Colonic mucosa (tissue), 4 donors: ENCODE data around the gene UBASH3B. TPM values are rescaled to one million over a fixed set of nuclear protein-coding genes. Genes with fewer than 3 reads are reported as not detected.

ENCODE experiments used
- DNase-seq: peaks from one replicate; pipeline ENCODE4 v3.0.0-alpha.2; 2020
- H3K27ac ChIP-seq: fragments of 200-600 bp; one replicate; pipeline ENCODE4 v1.8.0; 2021
- H3K27me3 ChIP-seq: fragments of 200-600 bp; one replicate; pipeline ENCODE4 v1.8.0; 2021
- H3K36me3 ChIP-seq: fragments of 200-600 bp; one replicate; pipeline ENCODE4 v1.8.0; 2021
- H3K4me1 ChIP-seq: fragments of 200-600 bp; one replicate; pipeline ENCODE4 v1.8.0; 2021; ENCODE audit warnings: mild to moderate bottlenecking
- H3K4me3 ChIP-seq: fragments of 200-600 bp; one replicate; pipeline ENCODE4 v1.8.0; 2021
- H3K9ac ChIP-seq, 2 donors: one replicate each; pipeline ENCODE4 v1.7.0; 2013; ENCODE audit warnings: control low read depth in 2 of 2, low read depth in 2 of 2, low read length in 2 of 2
- H3K9me3 ChIP-seq: fragments of 200-600 bp; one replicate; pipeline ENCODE4 v1.8.0; 2021
- CTCF ChIP-seq: fragments of 200-600 bp; IDR thresholded peaks from one replicate; pipeline ENCODE4 v1.8.0; 2022; ENCODE audit warnings: antibody characterized with exemption, mild to moderate bottlenecking
- intact Hi-C: fragments of 100-400 bp; cut with DNase I; formaldehyde crosslinking; loops from one replicate; pipeline ENCODE4 v1.14.1; 2022
- total RNA-seq, 2 donors: library from RNA; stranded (reverse); fragmentation: NEBNext Ultra II Directional in 1 of 2; extraction: Animal tissue kit (Norgen Biotek cat#: 25700) in 1 of 2; gene quantifications; one replicate each; pipeline ENCODE4 v1.2.1, GENCODE V29; 2021
- donor health status: healthy.
- donor health status: DM: no; HTN: no; CAD: no.
- donor health status: DM: no; HTN: no; CAD: no.

UBASH3B gene
- total RNA-seq, 2 donors from 2014 or later = 3.7 to 5.8 TPM

- no peaks in the 10 kb centered on the region for H3K27me3 ChIP-seq
- H3K4me3 ChIP-seq = no peak overlapping the region
- no peaks in the 10 kb centered on the region for H3K36me3 ChIP-seq
- no peak overlapping the region for H3K9ac ChIP-seq
- H3K4me1 ChIP-seq = no peaks in the 10 kb centered on the region
- no peak for DNase-seq
- intact Hi-C loops = no loop called here
- H3K9me3 ChIP-seq = no peaks in the 10 kb centered on the region
- H3K27ac ChIP-seq = no peak overlapping the region
- no peak for TF ChIP-seq CTCF
These were observed 192.7 kb downstream of the UBASH3B start for GRCh38 chr11:122848186-122848585.

GRCh38 chr11:122850076-122850631 is 194.6 kb downstream of the UBASH3B start:
- no peak for DNase-seq
- H3K9ac ChIP-seq = no peak overlapping the region
- H3K4me3 ChIP-seq = no peak overlapping the region
- H3K9me3 ChIP-seq = no peaks in the 10 kb centered on the region
- H3K4me1 ChIP-seq = no peaks in the 10 kb centered on the region
- no peaks in the 10 kb centered on the region for H3K27me3 ChIP-seq
- TF ChIP-seq CTCF = no peak
- intact Hi-C loops = loop anchor here (5.0 kb wide), 3 partner anchors 53 to 268 kb away; no protein-coding TSS in a partner anchor
- H3K36me3 ChIP-seq = no peaks in the 10 kb centered on the region
- no peak overlapping the region for H3K27ac ChIP-seq

GRCh38 chr11:122851366-122851966 is 195.9 kb downstream of the UBASH3B start:
- no peak overlapping the region for H3K9ac ChIP-seq
- no peaks in the 10 kb centered on the region for H3K27me3 ChIP-seq
- TF ChIP-seq CTCF = no peak
- no peaks in the 10 kb centered on the region for H3K36me3 ChIP-seq
- no peaks in the 10 kb centered on the region for H3K4me1 ChIP-seq
- H3K9me3 ChIP-seq = no peaks in the 10 kb centered on the region
- H3K4me3 ChIP-seq = no peak overlapping the region
- H3K27ac ChIP-seq = no peak overlapping the region
- intact Hi-C loops = loop anchor here (5.0 kb wide), 3 partner anchors 54 to 269 kb away; no protein-coding TSS in a partner anchor
- DNase-seq = no peak

- Histone ChIP-seq H3K4me3 (no peak overlapping the region), H3K27ac (no peak overlapping the region), H3K9me3 (no peaks in the 10 kb centered on the region), H3K36me3 (no peaks in the 10 kb centered on the region), H3K9ac (no peak overlapping the region), H3K27me3 (no peaks in the 10 kb centered on the region), H3K4me1 (no peaks in the 10 kb centered on the region)
- TF ChIP-seq CTCF = no peak
- intact Hi-C loops = loop anchor here (5.0 kb wide), 3 partner anchors 55 to 270 kb away; no protein-coding TSS in a partner anchor
- no peak for DNase-seq
These were observed 196.7 kb downstream of the UBASH3B start for GRCh38 chr11:122852074-122852795.

GRCh38 chr11:122852796-122853160 is 197.3 kb downstream of the UBASH3B start:
- no peak for TF ChIP-seq CTCF
- Histone ChIP-seq H3K36me3 (no peaks in the 10 kb centered on the region), H3K9me3 (no peaks in the 10 kb centered on the region), H3K9ac (no peak overlapping the region), H3K4me1 (no peaks in the 10 kb centered on the region), H3K4me3 (no peak overlapping the region), H3K27ac (no peak overlapping the region), H3K27me3 (no peaks in the 10 kb centered on the region)
- no peak for DNase-seq
- intact Hi-C loops = loop anchor here (5.0 kb wide), 3 partner anchors 55 to 270 kb away; no protein-coding TSS in a partner anchor
